Mesothelial cell of epicardium (in vitro differentiated cells): Measurements from ENCODE around the gene DIPK1A. TPM values are rescaled to one million over a fixed set of nuclear protein-coding genes. Genes with fewer than 3 reads are reported as not detected.
"Not testable (repeated sequence)": the region's sequence is repeated elsewhere in the genome, so short reads cannot be mapped to it uniquely, and the experiment has no call there.

Experiments
- DNase-seq, 2 experiments: peaks; one replicate each; pipeline ENCODE4 v3.0.0; 2021; ENCODE audit warnings: low spot score in 2 of 2; ENCODE audit not compliant: unreplicated experiment in 2 of 2
- H3K27ac Mint-ChIP-seq: 2 replicates; pipeline ENCODE4 v1.8.0; 2021; ENCODE audit warnings: mixed read lengths
- H3K27me3 Mint-ChIP-seq: 2 replicates; pipeline ENCODE4 v1.8.0; 2021; ENCODE audit warnings: low read depth, mixed read lengths
- H3K36me3 Mint-ChIP-seq: 2 replicates; pipeline ENCODE4 v1.8.0; 2021; ENCODE audit warnings: mixed read lengths
- H3K4me1 Mint-ChIP-seq: 2 replicates; pipeline ENCODE4 v1.8.0; 2021; ENCODE audit warnings: mixed read lengths
- H3K4me3 Mint-ChIP-seq: 2 replicates; pipeline ENCODE4 v1.8.0; 2021; ENCODE audit warnings: mild to moderate bottlenecking, moderate library complexity, mixed read lengths
- H3K9me3 Mint-ChIP-seq: 2 replicates; pipeline ENCODE4 v1.8.0; 2021; ENCODE audit warnings: mixed read lengths
- total RNA-seq: library from RNA; stranded (reverse); gene quantifications from 3 replicates; pipeline ENCODE4 v1.2.1, GENCODE V29; 2021
- TF ChIP-seq, protein P1 (sequence below): fragments of 200-600 bp; sonication (generic); IDR thresholded peaks from one replicate; pipeline ENCODE4 v1.5.0; 2021; ENCODE audit warnings: antibody characterized with exemption; ENCODE audit not compliant: unreplicated experiment

DIPK1A gene
- total RNA-seq, 1 donor from 2014 or later = 12.3 TPM

DNA sequence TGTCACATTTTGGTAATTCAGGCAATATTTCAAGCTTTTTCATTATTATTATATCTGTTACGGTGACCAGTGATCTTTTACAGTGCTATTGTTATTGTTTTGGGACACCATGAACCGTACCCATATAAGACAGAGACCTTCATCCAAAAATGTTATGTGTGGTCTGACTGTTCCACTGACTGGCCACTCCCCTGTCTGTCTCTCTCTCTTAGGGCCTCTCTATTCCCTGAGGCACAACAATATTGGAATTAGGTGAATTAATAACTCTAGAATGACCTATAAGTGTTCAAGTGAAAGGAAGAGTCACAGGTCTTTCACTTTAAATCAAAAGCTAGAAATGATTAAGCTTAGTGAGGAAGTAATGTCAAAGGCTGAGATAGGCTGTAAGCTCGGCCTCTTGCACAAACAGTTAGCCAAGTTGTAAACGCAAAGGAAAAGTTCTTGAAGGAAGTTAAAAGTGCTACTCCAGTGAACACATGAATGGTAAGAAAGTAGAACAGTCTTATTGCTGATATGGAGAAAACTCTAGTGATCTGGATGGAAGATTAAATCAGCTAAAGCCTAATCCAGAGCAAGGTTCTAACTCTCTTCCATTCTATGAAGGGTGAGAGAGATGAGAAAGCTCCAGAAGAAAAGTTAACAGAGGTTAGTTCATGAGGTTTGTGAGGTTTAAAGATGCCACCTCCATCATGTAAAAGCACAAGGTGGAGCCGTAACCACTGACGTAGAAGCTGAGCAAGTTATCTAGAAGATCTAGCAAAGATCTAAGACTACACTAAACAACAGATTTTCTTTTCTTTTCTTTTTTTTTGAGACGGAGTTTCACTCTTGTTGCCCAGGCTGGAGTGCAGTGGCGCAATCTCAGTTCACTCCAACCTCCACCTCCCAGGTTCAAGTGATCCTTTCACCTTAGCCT lies 19.7 kb upstream of the DIPK1A start:
- H3K27ac Mint-ChIP-seq = no peak overlapping the region
- peaks cover 11% of the 10 kb centered on the region for H3K9me3 Mint-ChIP-seq
- no peaks in the 10 kb centered on the region for H3K4me1 Mint-ChIP-seq
- no peaks in the 10 kb centered on the region for H3K27me3 Mint-ChIP-seq
- TF ChIP-seq, protein P1, sequence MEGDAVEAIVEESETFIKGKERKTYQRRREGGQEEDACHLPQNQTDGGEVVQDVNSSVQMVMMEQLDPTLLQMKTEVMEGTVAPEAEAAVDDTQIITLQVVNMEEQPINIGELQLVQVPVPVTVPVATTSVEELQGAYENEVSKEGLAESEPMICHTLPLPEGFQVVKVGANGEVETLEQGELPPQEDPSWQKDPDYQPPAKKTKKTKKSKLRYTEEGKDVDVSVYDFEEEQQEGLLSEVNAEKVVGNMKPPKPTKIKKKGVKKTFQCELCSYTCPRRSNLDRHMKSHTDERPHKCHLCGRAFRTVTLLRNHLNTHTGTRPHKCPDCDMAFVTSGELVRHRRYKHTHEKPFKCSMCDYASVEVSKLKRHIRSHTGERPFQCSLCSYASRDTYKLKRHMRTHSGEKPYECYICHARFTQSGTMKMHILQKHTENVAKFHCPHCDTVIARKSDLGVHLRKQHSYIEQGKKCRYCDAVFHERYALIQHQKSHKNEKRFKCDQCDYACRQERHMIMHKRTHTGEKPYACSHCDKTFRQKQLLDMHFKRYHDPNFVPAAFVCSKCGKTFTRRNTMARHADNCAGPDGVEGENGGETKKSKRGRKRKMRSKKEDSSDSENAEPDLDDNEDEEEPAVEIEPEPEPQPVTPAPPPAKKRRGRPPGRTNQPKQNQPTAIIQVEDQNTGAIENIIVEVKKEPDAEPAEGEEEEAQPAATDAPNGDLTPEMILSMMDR = no peak
- H3K36me3 Mint-ChIP-seq = peaks cover 2% of the 10 kb centered on the region
- H3K4me3 Mint-ChIP-seq = no peak overlapping the region
- no peak for DNase-seq

- TF ChIP-seq, protein P1 = no peak
- H3K9me3 Mint-ChIP-seq = peaks cover under 1% of the 10 kb centered on the region
- no peak overlapping the region for H3K27ac Mint-ChIP-seq
- H3K27me3 Mint-ChIP-seq = no peaks in the 10 kb centered on the region
- no peak for DNase-seq
- H3K4me3 Mint-ChIP-seq = no peak overlapping the region
- peaks cover 4% of the 10 kb centered on the region for H3K4me1 Mint-ChIP-seq
- no peaks in the 10 kb centered on the region for H3K36me3 Mint-ChIP-seq
Observed at GRCh38 chr1:92975551-92976232, 14.4 kb upstream of the DIPK1A start.

DNA sequence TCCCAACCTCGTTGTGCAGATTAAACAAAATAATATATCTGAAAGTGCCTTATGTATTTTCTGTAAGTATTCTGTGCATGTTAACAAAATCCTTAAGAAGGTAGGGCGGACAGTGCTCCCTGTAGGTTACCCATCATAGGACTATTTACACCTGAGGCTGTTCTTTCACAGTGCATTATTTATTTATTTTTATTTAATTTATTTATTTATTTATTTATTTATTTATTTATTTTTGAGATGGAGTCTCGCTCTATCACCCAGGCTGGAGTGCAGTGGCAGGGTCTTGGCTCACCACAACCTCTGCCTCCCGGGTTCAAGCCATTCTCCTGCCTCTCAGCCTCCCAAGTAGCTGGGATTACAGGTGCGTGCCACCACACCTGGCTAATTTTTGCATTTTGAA lies 12.8 kb upstream of the DIPK1A start:
- DNase-seq, H3K9me3 Mint-ChIP-seq, H3K4me3 Mint-ChIP-seq, H3K36me3 Mint-ChIP-seq, H3K4me1 Mint-ChIP-seq, H3K27me3 Mint-ChIP-seq, H3K27ac Mint-ChIP-seq: not testable (repeated sequence)

DNA sequence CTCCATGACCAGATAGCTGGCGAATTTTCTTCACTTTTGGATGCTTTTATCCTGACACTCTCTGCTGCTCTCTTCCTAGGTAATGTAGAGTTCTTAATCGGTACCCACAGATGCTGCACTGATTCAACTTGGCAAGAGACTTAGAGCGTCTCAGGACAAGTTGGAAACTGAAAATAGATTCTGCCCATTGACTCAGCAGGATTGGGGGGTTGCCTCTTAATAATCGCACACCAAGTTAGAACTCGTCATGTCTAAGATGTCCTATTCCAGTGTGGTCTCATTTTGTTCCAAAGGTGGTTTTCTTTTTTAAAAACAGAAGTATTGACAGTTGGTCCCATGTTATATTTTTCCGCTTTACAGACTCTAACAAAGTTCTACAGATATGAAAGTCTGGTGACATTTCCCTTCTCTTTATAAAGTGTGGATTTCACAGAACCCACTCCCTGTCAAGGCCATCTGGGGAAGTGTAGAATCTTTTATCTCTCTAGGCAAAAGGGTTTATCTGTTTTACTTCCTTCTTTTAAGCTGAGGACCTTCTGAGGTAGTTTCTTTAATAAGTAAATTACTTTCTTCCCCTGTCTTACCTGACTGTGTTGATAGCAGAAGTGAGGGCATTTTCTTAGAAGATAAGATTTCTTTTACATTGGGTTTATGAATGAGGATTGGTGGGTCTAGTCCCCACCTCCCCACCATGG lies 12.1 kb upstream of the DIPK1A start:
- no peaks in the 10 kb centered on the region for H3K27me3 Mint-ChIP-seq
- peaks cover 6% of the 10 kb centered on the region for H3K4me1 Mint-ChIP-seq
- no peak overlapping the region for H3K4me3 Mint-ChIP-seq

GRCh38 chr1:92972409-92973129 lies 11.3 kb upstream of the DIPK1A start:
- Mint-ChIP-seq H3K36me3 (no peaks in the 10 kb centered on the region), H3K27me3 (no peaks in the 10 kb centered on the region), H3K4me1 (peaks cover 13% of the 10 kb centered on the region), H3K9me3 (no peaks in the 10 kb centered on the region), H3K4me3 (no peak overlapping the region), H3K27ac (no peak overlapping the region)
- DNase-seq = no peak
- TF ChIP-seq, protein P1 = no peak

More for the DNA sequence above, 12.1 kb upstream of the DIPK1A start:
- Mint-ChIP-seq H3K9me3 (no peaks in the 10 kb centered on the region), H3K36me3 (no peaks in the 10 kb centered on the region), H3K27ac (no peak overlapping the region)
- TF ChIP-seq, protein P1 = no peak
- DNase-seq = no peak

DNA sequence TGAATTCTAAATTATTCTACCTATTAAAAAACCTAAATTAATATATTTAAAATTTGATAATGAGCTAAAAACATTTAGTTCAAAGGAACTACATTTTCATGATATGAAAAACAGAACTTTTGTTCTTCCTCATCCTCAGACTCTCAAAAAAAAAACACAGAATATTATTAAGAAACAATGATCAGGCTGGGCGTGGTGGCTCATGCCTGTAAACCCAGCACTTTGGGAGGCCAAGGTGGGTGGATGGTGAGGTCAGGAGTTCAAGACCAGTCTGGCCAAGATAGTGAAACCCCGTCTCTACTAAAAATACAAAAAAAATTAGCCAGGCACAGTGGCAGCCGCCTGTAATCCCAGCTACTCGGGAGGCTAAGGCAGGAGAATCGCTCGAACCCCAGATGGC lies 10.7 kb upstream of the DIPK1A start:
- H3K4me3 Mint-ChIP-seq, H3K27ac Mint-ChIP-seq, H3K36me3 Mint-ChIP-seq, H3K27me3 Mint-ChIP-seq, DNase-seq, H3K9me3 Mint-ChIP-seq: not testable (repeated sequence)
- peaks cover 13% of the 10 kb centered on the region for H3K4me1 Mint-ChIP-seq
